ENCODE data around the gene HMGXB3. TPM values are rescaled to one million over a fixed set of nuclear protein-coding genes. Genes with fewer than 3 reads are reported as not detected.

The HMGXB3 gene
- total RNA-seq, 4 donors from 2014 or later, result 35.5 to 70.2 (median 41.1) TPM

GRCh38 chr5:150069672-150070627 is 69.4 kb downstream of the HMGXB3 start:
- WGBS, 2 donors, result 85 to 88% methylated on average over 6 to 20 of the region's 25 CpGs
- intact Hi-C loops (cut with DNase I), result no loop called here

GRCh38 chr5:150070821-150071220 is 70.3 kb downstream of the HMGXB3 start:
- no peak overlapping the region for H3K27ac ChIP-seq
- H3K4me1 ChIP-seq, result no peaks in the 10 kb centered on the region
- TF ChIP-seq POLR2A (IDR thresholded peaks at IDR 0.05) (no peak), CTCF (IDR thresholded peaks at IDR 0.05) (no peak)
- H3K9me3 ChIP-seq, result no peaks in the 10 kb centered on the region
- intact Hi-C loops (cut with DNase I), result no loop called here
- H3K27me3 ChIP-seq, result no peaks in the 10 kb centered on the region
- 90 to 96% methylated on average over 3 of the region's 3 CpGs for WGBS, 2 donors
- H3K4me3 ChIP-seq (replicated peaks in 1 of 3), result no peak overlapping the region
- DNase-seq, result no peak
- H3K36me3 ChIP-seq, result no peaks in the 10 kb centered on the region

More at GRCh38 chr5:150069672-150070627, 69.4 kb downstream of the HMGXB3 start:
- H3K9me3 ChIP-seq, result no peaks in the 10 kb centered on the region
- TF ChIP-seq POLR2A (IDR thresholded peaks at IDR 0.05), result no peak
- no peak for TF ChIP-seq CTCF (IDR thresholded peaks at IDR 0.05)
- no peak overlapping the region for H3K4me3 ChIP-seq (replicated peaks in 1 of 3)
- no peaks in the 10 kb centered on the region for H3K36me3 ChIP-seq
- H3K27me3 ChIP-seq, result no peaks in the 10 kb centered on the region
- DNase-seq, result no peak
- no peaks in the 10 kb centered on the region for H3K4me1 ChIP-seq
- no peak overlapping the region for H3K27ac ChIP-seq

GRCh38 chr5:150073086-150073625 is 72.6 kb downstream of the HMGXB3 start:
- H3K9me3 ChIP-seq, result no peaks in the 10 kb centered on the region
- TF ChIP-seq POLR2A (IDR thresholded peaks at IDR 0.05) (no peak), CTCF (IDR thresholded peaks at IDR 0.05) (no peak)
- no peak overlapping the region for H3K4me3 ChIP-seq (replicated peaks in 1 of 3)
- intact Hi-C loops (cut with DNase I), result no loop called here
- WGBS, 2 donors, result 78 to 90% methylated on average over 4 to 5 of the region's 5 CpGs
- H3K27ac ChIP-seq, result no peak overlapping the region
- no peaks in the 10 kb centered on the region for H3K27me3 ChIP-seq
- no peaks in the 10 kb centered on the region for H3K36me3 ChIP-seq
- H3K4me1 ChIP-seq, result no peaks in the 10 kb centered on the region
- no peak for DNase-seq

- no peak for DNase-seq
- Histone ChIP-seq H3K4me3 (replicated peaks in 1 of 3) (no peak overlapping the region), H3K36me3 (no peaks in the 10 kb centered on the region), H3K27me3 (no peaks in the 10 kb centered on the region), H3K9me3 (no peaks in the 10 kb centered on the region), H3K27ac (no peak overlapping the region), H3K4me1 (no peaks in the 10 kb centered on the region)
- intact Hi-C loops (cut with DNase I), result no loop called here
- TF ChIP-seq POLR2A (IDR thresholded peaks at IDR 0.05) (no peak), CTCF (IDR thresholded peaks at IDR 0.05) (no peak)
- WGBS, 2 donors, result 84 to 86% methylated on average over 3 of the region's 3 CpGs
Measured at GRCh38 chr5:150073677-150074076, 73.1 kb downstream of the HMGXB3 start.

GRCh38 chr5:150075233-150075632 is 74.7 kb downstream of the HMGXB3 start:
- no peaks in the 10 kb centered on the region for H3K36me3 ChIP-seq
- no peak overlapping the region for H3K4me3 ChIP-seq (replicated peaks in 1 of 3)
- WGBS, 2 donors, result 69 to 88% methylated on average over 4 of the region's 4 CpGs
- no peaks in the 10 kb centered on the region for H3K27me3 ChIP-seq
- no peaks in the 10 kb centered on the region for H3K9me3 ChIP-seq
- TF ChIP-seq CTCF (IDR thresholded peaks at IDR 0.05) (no peak), POLR2A (IDR thresholded peaks at IDR 0.05) (no peak)
- intact Hi-C loops (cut with DNase I), result no loop called here
- H3K27ac ChIP-seq, result no peak overlapping the region
- no peaks in the 10 kb centered on the region for H3K4me1 ChIP-seq
- no peak for DNase-seq

All from thyroid gland (tissue), 4 donors.